Mucosa of descending colon (tissue), 3 donors: ENCODE data around the gene PDZRN4. TPM values are rescaled to one million over a fixed set of nuclear protein-coding genes. Genes with fewer than 3 reads are reported as not detected.

Experiments used
- ATAC-seq: fragments of 200-7000 bp; cut with Tn5 transposase; one replicate; pipeline ENCODE4 v1.9.1; 2020; ENCODE audit warnings: mild to moderate bottlenecking, moderate library complexity
- DNase-seq, 3 donors: peaks; one replicate each; pipeline ENCODE4 v3.0.0-alpha.2; 2020
- H3K36me3 ChIP-seq: fragments of 200-600 bp; one replicate; pipeline ENCODE4 v1.8.0; 2021; ENCODE audit warnings: low read depth, mild to moderate bottlenecking
- H3K4me1 ChIP-seq: fragments of 200-600 bp; one replicate; pipeline ENCODE4 v1.8.0; 2021; ENCODE audit warnings: low read depth, mild to moderate bottlenecking
- H3K4me3 ChIP-seq: fragments of 200-600 bp; one replicate; pipeline ENCODE4 v1.8.0; 2021; ENCODE audit warnings: mild to moderate bottlenecking
- H3K9me3 ChIP-seq: fragments of 200-600 bp; one replicate; pipeline ENCODE4 v1.8.0; 2021; ENCODE audit warnings: mild to moderate bottlenecking
- CTCF ChIP-seq: fragments of 200-600 bp; IDR thresholded peaks from one replicate; pipeline ENCODE4 v1.8.0; 2022; ENCODE audit warnings: antibody characterized with exemption, mild to moderate bottlenecking
- intact Hi-C, 2 donors: fragments of 100-400 bp; cut with DNase I in 1 of 2; cut with micrococcal nuclease in 1 of 2; formaldehyde crosslinking; loops; one replicate each; pipeline versions ENCODE4 v1.11.0 to v1.11.1; 2022; cut with DNase I, micrococcal nuclease
- total RNA-seq, 3 donors: library from RNA; stranded (reverse); fragmentation: NEBNext Ultra II Directional in 2 of 3; extraction: Animal tissue kit (Norgen Biotek cat#: 25700) in 2 of 3; gene quantifications; one replicate each; pipeline versions ENCODE4 v1.2.1 to v1.2.4, GENCODE V29; 2021 to 2023
- donor health status: DM: no; HTN: no; CAD: no; lungs with moderate emphysema.
- donor health status: DM: no; HTN: no; CAD: no.
- donor health status: DM: no; HTN: yes; CAD: no.

Gene PDZRN4
- total RNA-seq, 3 donors from 2014 or later, result 0.78 to 46.9 (median 2.0) TPM

- no peak overlapping the region for H3K4me3 ChIP-seq
- ATAC-seq, result no peak
- H3K36me3 ChIP-seq, result no peaks in the 10 kb centered on the region
- TF ChIP-seq CTCF, result no peak
- H3K9me3 ChIP-seq, result no peaks in the 10 kb centered on the region
- H3K4me1 ChIP-seq, result no peaks in the 10 kb centered on the region
- no peak for DNase-seq
- intact Hi-C loops, result no loop called here
Measured at GRCh38 chr12:41459906-41460214, 271.7 kb downstream of the PDZRN4 start.

- Histone ChIP-seq H3K4me3 (no peak overlapping the region), H3K4me1 (no peaks in the 10 kb centered on the region), H3K36me3 (no peaks in the 10 kb centered on the region), H3K9me3 (no peaks in the 10 kb centered on the region)
- intact Hi-C loops, result no loop called here
- no peak for TF ChIP-seq CTCF
- ATAC-seq (no peak), DNase-seq (no peak)
Measured at GRCh38 chr12:41460906-41461305, 272.8 kb downstream of the PDZRN4 start.

DNA sequence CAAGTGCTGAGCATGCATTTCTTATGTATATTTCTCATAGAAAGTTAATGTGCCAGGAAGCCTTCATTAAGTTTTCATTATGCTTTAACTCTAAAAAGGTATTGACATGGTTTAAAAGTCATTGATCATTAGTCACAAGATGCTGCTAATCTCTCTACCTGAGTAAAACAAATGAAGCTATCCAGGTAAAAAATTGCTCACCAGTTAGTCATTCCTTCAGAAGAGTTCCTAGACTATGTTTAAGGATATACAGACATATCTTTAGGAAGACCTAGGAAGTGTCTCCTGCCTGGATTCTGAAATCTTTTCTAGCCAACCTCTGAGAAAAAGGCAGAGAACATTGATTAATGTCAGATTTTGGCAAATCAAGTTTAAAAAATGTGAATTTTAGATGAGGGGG is 274.2 kb downstream of the PDZRN4 start:
- intact Hi-C loops, result no loop called here
- ATAC-seq, result no peak

GRCh38 chr12:41465526-41465925 is 277.4 kb downstream of the PDZRN4 start:
- intact Hi-C loops, result no loop called here
- Histone ChIP-seq H3K9me3 (no peaks in the 10 kb centered on the region), H3K4me3 (no peak overlapping the region), H3K36me3 (no peaks in the 10 kb centered on the region), H3K4me1 (no peaks in the 10 kb centered on the region)
- ATAC-seq, result no peak
- TF ChIP-seq CTCF, result no peak
- no peak for DNase-seq

More for the DNA sequence above, 274.2 kb downstream of the PDZRN4 start:
- no peaks in the 10 kb centered on the region for H3K9me3 ChIP-seq
- no peaks in the 10 kb centered on the region for H3K36me3 ChIP-seq
- no peak for TF ChIP-seq CTCF
- H3K4me1 ChIP-seq, result no peaks in the 10 kb centered on the region
- DNase-seq, result no peak
- no peak overlapping the region for H3K4me3 ChIP-seq

GRCh38 chr12:41466300-41466699 is 278.2 kb downstream of the PDZRN4 start:
- intact Hi-C loops, result no loop called here
- Histone ChIP-seq H3K4me1 (no peaks in the 10 kb centered on the region), H3K4me3 (no peak overlapping the region), H3K9me3 (no peaks in the 10 kb centered on the region), H3K36me3 (no peaks in the 10 kb centered on the region)
- ATAC-seq, result no peak
- no peak for DNase-seq
- no peak for TF ChIP-seq CTCF

GRCh38 chr12:41466802-41467201 is 278.7 kb downstream of the PDZRN4 start:
- ATAC-seq, result no peak
- Histone ChIP-seq H3K9me3 (no peaks in the 10 kb centered on the region), H3K4me1 (no peaks in the 10 kb centered on the region), H3K36me3 (no peaks in the 10 kb centered on the region), H3K4me3 (no peak overlapping the region)
- DNase-seq, result no peak
- intact Hi-C loops, result no loop called here
- TF ChIP-seq CTCF, result no peak
